Endothelial cell of umbilical vein (primary cell): ENCODE results near the gene TBC1D24. TPM values are rescaled to one million over a fixed set of nuclear protein-coding genes. Genes with fewer than 3 reads are reported as not detected.

Source experiments
- BruUV-seq: library from RNA; stranded (reverse); fragments of 400-500 nt; replicated peaks from 2 replicates; lab custom pipeline; 2021; lab: Mats Ljungman, UMichigan
- CTCF ChIA-PET: fragments of 300-600, 350-600 bp; sonication (Branson Sonifier 250); formaldehyde crosslinking; loops from one replicate; lab custom pipeline; 2021; ENCODE audit warnings: antibody characterized with exemption, inconsistent platforms; lab: Charles Lee
- POLR2A ChIA-PET: fragments of 300-600, 350-600 bp; sonication (Branson Sonifier 250); formaldehyde crosslinking; loops from one replicate; lab custom pipeline; 2021; ENCODE audit warnings: antibody characterized with exemption, inconsistent platforms; lab: Charles Lee
- DNase-seq: peaks from one replicate; pipeline ENCODE4 v3.0.0-alpha.2; 2011; ENCODE audit warnings: low read depth, low spot score
- FAIRE-seq: peaks from 2 replicates; lab custom pipeline; 2011; peaks lifted over from hg19 to GRCh38; lab: Jason Lieb, UNC
- H2AFZ ChIP-seq: 2 replicates; pipeline ENCODE4 v1.6.0; 2012; ENCODE audit warnings: low read depth, low read length, control low read depth, inconsistent platforms
- H3K27ac ChIP-seq: 2 replicates; pipeline ENCODE4 v1.5.1; 2011; ENCODE audit warnings: low read depth, mild to moderate bottlenecking, control low read depth, low read length, moderate library complexity; ENCODE audit not compliant: insufficient read depth
- H3K27me3 ChIP-seq, 2 experiments: 2 replicates each; pipeline versions ENCODE4 v1.6.0 to v1.6.1; 2011; ENCODE audit warnings: low read length in 2 of 2, mixed read lengths in 1 of 2; ENCODE audit not compliant: control insufficient read depth in 2 of 2, insufficient read depth in 2 of 2
- H3K36me3 ChIP-seq, 2 experiments: 2 replicates in 1 of 2; 3 replicates in 1 of 2; pipeline ENCODE4 v1.5.1; 2011; ENCODE audit warnings: low read length in 2 of 2, mild to moderate bottlenecking in 1 of 2, moderate library complexity in 1 of 2; ENCODE audit not compliant: control insufficient read depth in 2 of 2, insufficient read depth in 2 of 2; ENCODE audit errors: extremely low read depth in 1 of 2
- H3K4me1 ChIP-seq: 3 replicates; pipeline ENCODE4 v1.5.1; 2011; ENCODE audit warnings: mild to moderate bottlenecking, low read length; ENCODE audit not compliant: control insufficient read depth, insufficient read depth; ENCODE audit errors: extremely low read depth
- H3K4me2 ChIP-seq: 2 replicates; pipeline ENCODE4 v1.6.1; 2011; ENCODE audit warnings: low read length, control low read depth, mixed read lengths; ENCODE audit not compliant: insufficient read depth
- H3K4me3 ChIP-seq, 3 experiments: fragments of 200-600 bp in 1 of 3; sonication (generic), shearing (Covaris generic) in 1 of 3; replicated peaks in 1 of 3; 2 replicates each; pipeline ENCODE4 v1.5.1; 2011 to 2016; ENCODE audit warnings: control low read depth in 3 of 3, low read length in 3 of 3, mild to moderate bottlenecking in 2 of 3, inconsistent platforms in 1 of 3, low read depth in 1 of 3, moderate library complexity in 1 of 3; ENCODE audit not compliant: insufficient read depth in 1 of 3
- H3K79me2 ChIP-seq: 2 replicates; pipeline ENCODE4 v1.6.0; 2012; ENCODE audit warnings: low read length, inconsistent platforms; ENCODE audit not compliant: control insufficient read depth, insufficient read depth
- H3K9ac ChIP-seq: replicated peaks from 2 replicates; pipeline ENCODE3; 2011; ENCODE audit warnings: low read length, control low read depth; ENCODE audit not compliant: insufficient read depth; ENCODE audit errors: extremely low read depth
- H3K9me1 ChIP-seq: replicated peaks from 3 replicates; pipeline ENCODE4 v1.6.0; 2011; ENCODE audit warnings: mild to moderate bottlenecking, low read length; ENCODE audit not compliant: control insufficient read depth, insufficient read depth; ENCODE audit errors: extremely low read depth
- H3K9me3 ChIP-seq: replicated peaks from 2 replicates; pipeline ENCODE4 v1.5.1; 2012; ENCODE audit warnings: low read length, inconsistent platforms; ENCODE audit not compliant: control insufficient read depth, insufficient read depth
- H4K20me1 ChIP-seq: replicated peaks from 2 replicates; pipeline ENCODE3; 2011; ENCODE audit warnings: mild to moderate bottlenecking, low read length; ENCODE audit not compliant: control insufficient read depth, insufficient read depth; ENCODE audit errors: extremely low read depth
- CTCF ChIP-seq, 2 donors: IDR thresholded peaks; 1 replicate in 1 of 2; 2 replicates in 1 of 2; pipeline ENCODE4 v1.5.1; 2011; ENCODE audit warnings: low read length in 2 of 2, mild to moderate bottlenecking in 2 of 2, moderate library complexity in 2 of 2, control low read depth in 1 of 2, inconsistent platforms in 1 of 2, low read depth in 1 of 2; ENCODE audit not compliant: insufficient read depth in 1 of 2; ENCODE audit errors: extremely low read depth in 1 of 2
- EZH2 ChIP-seq: IDR thresholded peaks from 2 replicates; pipeline ENCODE4 v1.6.1; 2012; ENCODE audit warnings: borderline replicate concordance, low read depth, mild to moderate bottlenecking, moderate library complexity, low read length, inconsistent platforms; ENCODE audit not compliant: severe bottlenecking
- FOS ChIP-seq: IDR thresholded peaks from 2 replicates; pipeline ENCODE4 v1.6.1; 2011; ENCODE audit warnings: mild to moderate bottlenecking, low read length, moderate library complexity, borderline replicate concordance; ENCODE audit not compliant: insufficient read depth
- GATA2 ChIP-seq: IDR thresholded peaks from 2 replicates; pipeline ENCODE4 v1.7.0; 2011; ENCODE audit warnings: low read depth, mild to moderate bottlenecking, moderate library complexity, mixed read lengths, low read length; ENCODE audit not compliant: insufficient read length, insufficient read depth
- JUN ChIP-seq: IDR thresholded peaks from 2 replicates; pipeline ENCODE4 v1.6.1; 2011; ENCODE audit warnings: borderline replicate concordance, low read depth; ENCODE audit not compliant: insufficient read length, insufficient read depth
- MAX ChIP-seq: IDR thresholded peaks from 2 replicates; pipeline ENCODE4 v1.6.1; 2011; ENCODE audit not compliant: insufficient read depth, insufficient read length
- MYC ChIP-seq: IDR thresholded peaks from one replicate; pipeline ENCODE4 v1.6.1; 2011; ENCODE audit warnings: mild to moderate bottlenecking, low read depth, low read length
- POLR2A ChIP-seq: IDR thresholded peaks from 2 replicates; pipeline ENCODE4 v1.6.1; 2012; ENCODE audit warnings: low read depth, mild to moderate bottlenecking, control low read depth, low read length
- POLR2AphosphoS5 ChIP-seq: IDR thresholded peaks from 2 replicates; pipeline ENCODE4 v1.6.1; 2012; ENCODE audit warnings: low read depth, mild to moderate bottlenecking, control low read depth, low read length, moderate library complexity; ENCODE audit not compliant: insufficient read depth
- dilution Hi-C: fragments of 300-500 bp; cut with MboI; formaldehyde crosslinking; loops from one replicate; pipeline ENCODE4 v1.15.0; 2019; ENCODE audit warnings: low sequenced_read_pairs; ENCODE audit not compliant: extremely low pct_ligation_motif_present
- intact Hi-C: fragments of 100-400 bp; cut with micrococcal nuclease; formaldehyde crosslinking; loops from one replicate; pipeline ENCODE4 v1.10.0; 2022
- polyA plus RNA-seq, 4 experiments: library from polyadenylated mRNA; depleted of rRNA in 3 of 4; stranded (reverse) in 3 of 4; unstranded in 1 of 4; fragments of >200 nt; gene quantifications; 2 replicates each; pipeline versions ENCODE4 v1.2.1 to v1.2.3, GENCODE V29; 2011 to 2012; ENCODE audit warnings: missing spikeins in 1 of 4
- total RNA-seq: library from RNA; stranded (reverse); gene quantifications from 2 replicates; pipeline ENCODE4 v1.2.3, GENCODE V29; 2021

The TBC1D24 gene
- total and polyA plus RNA-seq, 2 donors (not counting 3 experiments of a cell fraction or from before 2014, with no cell fraction given) = 8.1 to 22.8 TPM

GRCh38 chr16:2432286-2432685 is 42.6 kb upstream of the TBC1D24 start:
- intact Hi-C loops = no loop called here

More at GRCh38 chr16:2432286-2432685, 42.6 kb upstream of the TBC1D24 start:
- no peak overlapping the region for H2AFZ ChIP-seq
- H3K36me3 ChIP-seq = peaks cover 17 to 18% of the 10 kb centered on the region in 2 experiments
- H3K4me3 ChIP-seq = no peak overlapping the region
- H3K9ac ChIP-seq = no peak overlapping the region
- no peaks in the 10 kb centered on the region for H3K9me1 ChIP-seq
- TF ChIP-seq JUN = no peak
- no peak for TF ChIP-seq POLR2AphosphoS5
- no peak for TF ChIP-seq EZH2
- no peak for TF ChIP-seq GATA2
- TF ChIP-seq FOS = no peak
- TF ChIP-seq POLR2A = no peak
- TF ChIP-seq MYC = no peak
- TF ChIP-seq MAX = no peak
- no peak for TF ChIP-seq CTCF (IDR thresholded peaks at IDR 0.05; ENCODE audit: extremely low read depth in 1 of 2, insufficient read depth in 1 of 2, low read depth in 1 of 2, low read length in 2 of 2)
- H3K27me3 ChIP-seq = no peaks in the 10 kb centered on the region
- ChIA-PET CTCF (no interaction called here), POLR2A (no interaction called here)
- no peak overlapping the region for H3K27ac ChIP-seq
- no peak for DNase-seq
- H3K79me2 ChIP-seq = peaks cover 38% of the 10 kb centered on the region
- no TSS peak for BruUV-seq
- dilution Hi-C loops = no loop called here
- peaks cover 21% of the 10 kb centered on the region for H3K4me1 ChIP-seq
- no peak for FAIRE-seq
- H4K20me1 ChIP-seq = no peaks in the 10 kb centered on the region
- H3K4me2 ChIP-seq = no peak overlapping the region
- H3K9me3 ChIP-seq = no peaks in the 10 kb centered on the region
